Aorta (tissue), 5 donors: ENCODE data around the gene RBBP9. TPM values are rescaled to one million over a fixed set of nuclear protein-coding genes. Genes with fewer than 3 reads are reported as not detected.

Experiments used
- ATAC-seq: fragments of 200-7000 bp; cut with Tn5 transposase; one replicate; pipeline ENCODE4 v1.9.1; 2022; ENCODE audit warnings: moderate library complexity; ENCODE audit not compliant: low FRiP score
- DNase-seq, 2 donors: peaks; one replicate each; pipeline ENCODE4 v3.0.0-alpha.2; 2020
- H3K27ac ChIP-seq, 2 donors: one replicate each; pipeline ENCODE4 v1.5.1; 2013; ENCODE audit warnings: low read length in 2 of 2, mild to moderate bottlenecking in 2 of 2, moderate library complexity in 2 of 2, control low read depth in 1 of 2, inconsistent platforms in 1 of 2, low read depth in 1 of 2
- H3K27me3 ChIP-seq, 2 donors: one replicate each; pipeline ENCODE4 v1.6.1; 2013; ENCODE audit warnings: control low read depth in 1 of 2, low read length in 1 of 2, mild to moderate bottlenecking in 1 of 2, moderate library complexity in 1 of 2; ENCODE audit not compliant: insufficient read depth in 2 of 2, control insufficient read depth in 1 of 2
- H3K36me3 ChIP-seq, 2 donors: one replicate each; pipeline ENCODE4 v1.6.1; 2013; ENCODE audit warnings: control low read depth in 1 of 2, low read length in 1 of 2, mild to moderate bottlenecking in 1 of 2; ENCODE audit not compliant: insufficient read depth in 2 of 2, control insufficient read depth in 1 of 2
- H3K4me1 ChIP-seq, 2 donors: one replicate each; pipeline ENCODE4 v1.6.1; 2013; ENCODE audit warnings: low read length in 2 of 2, control low read depth in 1 of 2, mild to moderate bottlenecking in 1 of 2, moderate library complexity in 1 of 2; ENCODE audit not compliant: insufficient read depth in 2 of 2, control insufficient read depth in 1 of 2
- H3K4me3 ChIP-seq, 2 donors: one replicate each; pipeline ENCODE4 v1.5.1; 2013; ENCODE audit warnings: low read length in 2 of 2, control low read depth in 1 of 2, mild to moderate bottlenecking in 1 of 2
- H3K9me3 ChIP-seq: one replicate; pipeline ENCODE4 v1.6.1; 2013; ENCODE audit warnings: mild to moderate bottlenecking, low read length; ENCODE audit not compliant: control insufficient read depth
- WGBS, 2 donors: extraction: QIAGEN DNeasy Blood & Tissue Kit; methylation state at CpG; one replicate each; pipeline ENCODE4 v1.1.7; 2013; 5-methylcytosine and 5-hydroxymethylcytosine counted together
- intact Hi-C, 2 donors: fragments of 100-400 bp; cut with DNase I; formaldehyde crosslinking; loops; one replicate each; pipeline versions ENCODE4 v1.14.2 to v1.15.0; 2022
- long read RNA-seq, 2 donors: library from polyadenylated mRNA; unstranded; transcript quantifications; one replicate each; pipeline ENCODE4 v2.0.0, GENCODE V29; 2020 to 2021
- polyA plus RNA-seq, 2 donors: library from polyadenylated mRNA; stranded (reverse); fragments of 200-250 nt; gene quantifications; one replicate each; pipeline ENCODE4 v1.2.3, GENCODE V29; 2013
- total RNA-seq, 2 donors: library from RNA; stranded (reverse); fragmentation: NEBNext Ultra II Directional; extraction: Animal tissue kit (Norgen Biotek cat#: 25700); gene quantifications; one replicate each; pipeline ENCODE4 v1.2.1, GENCODE V29; 2021
- donor health status: healthy with polysubstance abuse.
- donor health status: Bipolar disorder and iron deficiency.
- donor health status: DM: no; HTN: no; CAD: no.
- donor health status: DM: no; HTN: no; CAD: no.
- donor health status: DM: yes; HTN: yes; CAD: no.

The RBBP9 gene
- total RNA-seq (10 to 100 TPM; 13.6 to 17.7 TPM), polyA plus RNA-seq (1 to 10 TPM; 8.4 to 9.2 TPM)
- long read RNA-seq, donor 1, transcript RBBP9-201 (5 exons, 3,861 nt), result major isoform, 6 of 7 reads
- long read RNA-seq, donor 1, partial matches to known transcripts, result 0 of 7 reads
- long read RNA-seq, donor 1, other reads (novel, unspliced or antisense), result 1 of 7 reads
- long read RNA-seq, donor 2, partial matches to known transcripts, result 1 of 8 reads
- long read RNA-seq, donor 2, other reads (novel, unspliced or antisense), result 3 of 8 reads

DNA sequence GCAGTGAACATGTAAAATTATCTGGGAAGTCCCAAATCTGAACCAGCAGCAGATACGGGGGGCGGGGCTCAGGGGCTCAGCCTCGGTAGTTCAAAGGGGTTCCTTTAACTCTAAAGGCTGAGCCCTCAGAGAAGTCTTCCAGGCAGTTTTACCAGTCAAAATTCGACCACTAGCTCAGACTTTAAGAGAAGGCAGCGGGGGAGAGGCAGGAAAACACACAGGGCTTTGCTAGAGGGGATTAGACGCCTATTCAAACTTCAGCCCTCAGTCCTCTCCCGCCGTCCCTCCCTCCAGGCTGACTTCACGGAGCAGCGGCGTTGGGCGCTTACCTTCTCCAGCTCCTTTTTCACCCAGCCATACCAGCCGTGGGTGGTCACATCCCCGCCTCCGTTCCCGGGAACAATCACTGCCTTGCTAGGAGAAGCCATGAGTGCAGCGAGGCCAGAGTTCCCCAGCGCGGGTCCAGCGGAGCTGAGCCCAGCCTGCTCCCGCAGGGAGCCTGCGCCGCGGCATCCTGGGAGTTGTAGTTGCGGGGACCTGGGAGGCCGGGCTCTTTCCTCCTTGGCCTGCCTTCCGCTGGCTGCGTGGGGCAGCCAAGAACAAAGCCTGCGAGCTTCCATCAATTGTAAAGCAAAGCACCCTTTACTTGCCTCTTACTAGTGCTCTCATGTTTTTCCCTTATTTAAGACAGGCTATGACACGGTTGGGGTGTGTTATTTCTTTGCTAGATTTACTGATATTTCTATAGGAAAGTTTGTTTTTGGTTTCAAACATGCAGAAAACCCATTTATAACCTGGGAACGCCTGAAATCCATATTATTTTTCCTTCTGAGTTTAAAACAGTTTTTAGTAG is at the start of gene RBBP9:
Gene RBBP9, minus strand, starts transcription at position 486 of the 853 bp plus-strand sequence. Its CDS starts 58 bp downstream, at position 428.
- intact Hi-C loops, result loop anchor here in 1 of 2 donors (1.0 kb wide), 1 partner anchor 9 kb away; no protein-coding TSS in a partner anchor
- DNase-seq (peak; percentile 93 to 96), ATAC-seq (peak; percentile 97)
- Histone ChIP-seq H3K9me3 (no peaks in the 10 kb centered on the region), H3K4me3 (peak within 1 kb of the TSS; percentile 44 to 86), H3K27me3 (no peaks in the 10 kb centered on the region), H3K27ac (peak within 1 kb of the TSS in 1 of 2 donors; percentile 55), H3K4me1 (no peaks in the 10 kb centered on the region), H3K36me3 (peaks cover 0 to 5% of the 10 kb centered on the region in 2 donors)
- 2 to 3% methylated on average over 31 of the region's 31 CpGs for WGBS, 2 donors

DNA sequence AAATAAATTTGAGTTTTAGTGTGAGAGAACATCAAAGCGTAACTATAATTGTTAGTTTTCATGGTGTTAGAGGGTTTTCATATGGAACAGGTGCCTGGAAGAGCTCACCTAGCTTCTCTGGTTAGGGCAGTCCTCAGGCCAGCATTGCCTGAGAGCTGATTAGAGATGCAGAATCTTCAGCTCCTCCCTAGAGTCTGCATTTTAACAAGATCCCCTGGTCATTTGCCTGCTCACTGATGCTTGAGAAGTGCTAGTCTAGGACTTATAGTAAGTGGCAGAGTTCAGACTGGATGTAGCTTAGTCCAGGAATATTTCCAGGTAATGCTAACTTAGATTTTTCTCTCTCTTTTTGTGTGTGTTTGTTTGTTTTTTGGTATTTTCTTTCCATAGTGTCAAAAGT is 48.5 kb upstream of the RBBP9 start:
- Histone ChIP-seq H3K9me3 (no peaks in the 10 kb centered on the region), H3K27me3 (no peaks in the 10 kb centered on the region), H3K4me3 (no peak overlapping the region), H3K36me3 (peaks cover 10 to 15% of the 10 kb centered on the region in 2 donors), H3K4me1 (no peaks in the 10 kb centered on the region), H3K27ac (no peak overlapping the region)
- ATAC-seq (no peak), DNase-seq (no peak)
- intact Hi-C loops, result no loop called here
- WGBS, 2 donors, result 93 to 94% methylated on average over 1 of the region's 1 CpG

DNA sequence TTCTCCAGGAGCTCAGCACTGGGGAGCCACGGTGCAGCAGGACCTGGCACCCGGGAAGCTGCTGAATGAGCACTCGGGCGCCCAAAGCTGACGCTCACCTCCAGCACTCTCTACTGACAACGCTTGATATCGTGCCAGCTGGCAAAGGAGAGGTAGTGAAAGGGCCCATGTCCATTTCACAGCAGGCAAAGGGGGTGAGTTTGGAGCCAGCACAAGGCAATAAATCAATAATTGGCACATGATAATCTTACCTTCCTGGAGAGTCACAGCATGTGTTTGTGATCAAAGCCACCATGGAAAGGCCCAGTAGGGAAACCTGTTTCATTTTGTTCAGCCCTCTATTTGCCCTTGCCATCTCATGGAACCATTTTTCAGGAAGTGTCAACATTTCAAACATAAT is 46.9 kb upstream of the RBBP9 start:
- ATAC-seq, result no peak
- peaks cover 10 to 15% of the 10 kb centered on the region in 2 donors for H3K36me3 ChIP-seq

DNA sequence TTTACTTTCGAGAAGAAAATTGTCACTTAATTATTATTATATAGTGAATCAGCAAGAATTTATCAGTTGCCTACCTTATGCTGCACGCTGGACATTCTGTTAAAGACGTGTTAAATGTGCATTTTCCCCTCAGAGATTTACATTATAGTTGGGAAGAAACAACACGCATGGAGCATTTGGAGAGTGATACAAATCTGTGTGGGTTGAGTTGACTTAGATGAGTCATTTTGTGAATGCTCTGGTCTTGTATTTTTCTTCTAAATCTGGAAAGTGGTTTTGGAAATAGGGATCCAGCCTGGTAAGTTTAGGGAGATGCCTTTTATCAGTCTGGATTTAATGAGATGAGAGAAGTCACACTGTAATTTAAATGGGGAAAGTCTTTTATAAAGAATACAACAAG is 46.2 kb upstream of the RBBP9 start:
- 91 to 96% methylated on average over 4 of the region's 4 CpGs for WGBS, 2 donors

More for the DNA sequence above, 46.9 kb upstream of the RBBP9 start:
- no peaks in the 10 kb centered on the region for H3K4me1 ChIP-seq
- no peak overlapping the region for H3K27ac ChIP-seq
- WGBS, 2 donors, result 77 to 81% methylated on average over 7 of the region's 7 CpGs
- DNase-seq, result no peak
- no peaks in the 10 kb centered on the region for H3K9me3 ChIP-seq
- H3K4me3 ChIP-seq, result no peak overlapping the region
- intact Hi-C loops, result no loop called here
- H3K27me3 ChIP-seq, result no peaks in the 10 kb centered on the region

DNA sequence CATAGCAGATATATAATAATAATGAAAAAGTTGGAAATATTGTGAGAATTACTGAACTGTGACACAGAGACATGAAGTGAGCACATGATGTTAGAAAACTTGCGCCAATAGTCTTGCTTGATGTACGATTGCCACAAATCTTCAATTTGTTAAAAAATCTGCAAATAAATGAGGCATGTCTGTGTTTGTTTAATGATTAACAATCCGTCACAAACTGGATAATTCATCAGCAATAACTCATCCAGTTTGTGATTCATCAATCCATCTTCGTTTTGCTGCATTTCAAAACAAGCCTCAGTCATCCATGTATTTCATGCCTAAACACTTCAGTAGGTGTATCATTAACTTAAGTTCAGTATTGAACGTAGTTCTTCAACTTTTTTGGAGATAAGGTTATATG is 44.7 kb upstream of the RBBP9 start:
- ATAC-seq (no peak), DNase-seq (no peak)
- H3K4me3 ChIP-seq, result no peak overlapping the region
- H3K36me3 ChIP-seq, result peaks cover 6 to 10% of the 10 kb centered on the region in 2 donors
- H3K9me3 ChIP-seq, result no peaks in the 10 kb centered on the region
- H3K27me3 ChIP-seq, result no peaks in the 10 kb centered on the region
- H3K27ac ChIP-seq, result no peak overlapping the region
- intact Hi-C loops, result no loop called here
- WGBS, 2 donors, result 74 to 78% methylated on average over 5 of the region's 5 CpGs
- H3K4me1 ChIP-seq, result no peaks in the 10 kb centered on the region

More for the DNA sequence above, 46.2 kb upstream of the RBBP9 start:
- intact Hi-C loops, result no loop called here
- Histone ChIP-seq H3K9me3 (no peaks in the 10 kb centered on the region), H3K27me3 (no peaks in the 10 kb centered on the region), H3K4me3 (no peak overlapping the region), H3K27ac (no peak overlapping the region), H3K36me3 (peaks cover 8 to 13% of the 10 kb centered on the region in 2 donors), H3K4me1 (no peaks in the 10 kb centered on the region)
- DNase-seq (no peak), ATAC-seq (no peak)

DNA sequence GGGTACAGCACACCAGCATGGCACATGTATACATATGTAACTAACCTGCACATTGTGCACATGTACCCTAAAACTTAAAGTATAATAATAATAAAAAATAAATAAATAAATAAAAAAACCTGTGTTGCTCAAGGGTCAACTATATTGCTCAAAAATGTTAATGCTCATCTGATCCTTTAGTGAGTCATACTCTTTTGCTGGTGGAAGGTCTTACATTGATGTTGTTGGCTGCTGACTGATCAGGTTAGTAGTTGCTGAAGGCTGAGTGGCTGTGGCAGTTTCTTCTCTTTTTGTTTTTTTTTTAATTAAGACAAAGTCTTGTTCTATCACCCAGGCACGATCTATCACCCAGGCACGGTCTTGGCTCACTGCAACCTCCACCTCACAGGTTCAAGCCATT is 40.6 kb upstream of the RBBP9 start:
- 97 to 98% methylated on average over 2 of the region's 2 CpGs for whole genome bisulfite sequencing, 2 donors
- intact Hi-C loops, result no loop called here
- H3K36me3 ChIP-seq, result peaks cover 10 to 12% of the 10 kb centered on the region in 2 donors
- H3K27ac ChIP-seq, result no peak overlapping the region
- no peak for ATAC-seq
- no peak overlapping the region for H3K4me3 ChIP-seq
- no peaks in the 10 kb centered on the region for H3K27me3 ChIP-seq
- no peaks in the 10 kb centered on the region for H3K9me3 ChIP-seq
- H3K4me1 ChIP-seq, result no peaks in the 10 kb centered on the region
- DNase-seq, result no peak

DNA sequence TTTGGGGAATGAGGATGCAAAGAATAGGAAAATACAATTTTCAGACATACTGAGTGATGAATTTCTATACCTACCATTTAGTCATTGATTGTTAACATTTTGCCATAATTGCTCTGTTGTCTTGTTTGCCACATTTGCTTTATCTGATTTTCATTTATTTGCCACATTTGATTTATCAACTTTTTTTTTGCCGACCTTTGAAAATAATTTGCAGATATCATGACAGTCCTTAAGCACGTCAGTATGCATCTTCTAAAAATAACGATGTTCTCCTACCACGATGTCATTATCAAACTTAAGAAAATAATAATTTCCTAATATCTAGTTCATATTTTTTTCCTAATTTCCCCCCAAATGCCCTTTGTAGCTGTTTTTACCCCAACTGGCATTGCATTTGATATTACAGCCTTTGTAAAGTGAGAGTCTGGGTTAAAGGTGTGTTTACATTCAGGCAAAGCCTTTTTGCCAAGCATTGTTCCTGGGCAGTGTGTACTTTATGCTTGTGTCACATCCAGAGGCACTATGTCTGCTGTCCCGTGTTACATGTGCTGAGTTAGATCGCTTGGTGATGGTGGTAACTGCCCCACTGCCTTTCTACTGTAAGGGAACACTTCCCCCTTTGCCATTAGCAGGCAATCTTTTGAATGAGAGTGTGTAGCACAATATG is 37.1 kb upstream of the RBBP9 start:
- Histone ChIP-seq H3K27me3 (no peaks in the 10 kb centered on the region), H3K36me3 (peaks cover 14 to 19% of the 10 kb centered on the region in 2 donors), H3K4me3 (no peak overlapping the region), H3K27ac (no peak overlapping the region), H3K4me1 (no peaks in the 10 kb centered on the region), H3K9me3 (no peaks in the 10 kb centered on the region)
- intact Hi-C loops, result no loop called here
- ATAC-seq, result no peak
- 78 to 82% methylated on average over 6 of the region's 6 CpGs for WGBS, 2 donors
- no peak for DNase-seq

DNA sequence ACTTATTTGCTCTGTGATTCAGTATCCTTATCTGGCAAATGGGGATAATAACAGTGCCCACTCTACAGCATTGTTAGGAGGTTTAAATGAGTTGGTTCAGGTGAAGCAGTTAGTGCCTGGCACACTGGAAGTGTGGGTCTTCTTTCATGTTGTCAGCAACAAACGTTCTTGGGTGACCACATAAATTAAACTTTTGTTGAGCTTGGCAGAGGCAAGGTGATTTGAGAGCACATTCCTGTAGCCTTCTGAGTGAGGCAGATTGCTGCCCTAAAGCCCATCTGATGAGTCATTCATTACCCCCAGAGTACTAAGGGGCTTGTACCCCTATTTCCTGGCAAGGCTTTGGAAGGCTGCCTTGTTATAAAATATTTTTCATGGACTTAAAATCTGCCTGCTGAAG is 36.5 kb upstream of the RBBP9 start:
- Histone ChIP-seq H3K27me3 (no peaks in the 10 kb centered on the region), H3K9me3 (no peaks in the 10 kb centered on the region), H3K36me3 (peaks cover 19% of the 10 kb centered on the region in 2 donors), H3K4me1 (no peaks in the 10 kb centered on the region), H3K27ac (no peak overlapping the region), H3K4me3 (no peak overlapping the region)
- intact Hi-C loops, result no loop called here
- DNase-seq (no peak), ATAC-seq (no peak)
- 5 to 13% methylated on average over 1 of the region's 1 CpG for WGBS, 2 donors
